ENCODE measurements around the gene DNAJB7.

- TF ChIP-seq, protein P1, sequence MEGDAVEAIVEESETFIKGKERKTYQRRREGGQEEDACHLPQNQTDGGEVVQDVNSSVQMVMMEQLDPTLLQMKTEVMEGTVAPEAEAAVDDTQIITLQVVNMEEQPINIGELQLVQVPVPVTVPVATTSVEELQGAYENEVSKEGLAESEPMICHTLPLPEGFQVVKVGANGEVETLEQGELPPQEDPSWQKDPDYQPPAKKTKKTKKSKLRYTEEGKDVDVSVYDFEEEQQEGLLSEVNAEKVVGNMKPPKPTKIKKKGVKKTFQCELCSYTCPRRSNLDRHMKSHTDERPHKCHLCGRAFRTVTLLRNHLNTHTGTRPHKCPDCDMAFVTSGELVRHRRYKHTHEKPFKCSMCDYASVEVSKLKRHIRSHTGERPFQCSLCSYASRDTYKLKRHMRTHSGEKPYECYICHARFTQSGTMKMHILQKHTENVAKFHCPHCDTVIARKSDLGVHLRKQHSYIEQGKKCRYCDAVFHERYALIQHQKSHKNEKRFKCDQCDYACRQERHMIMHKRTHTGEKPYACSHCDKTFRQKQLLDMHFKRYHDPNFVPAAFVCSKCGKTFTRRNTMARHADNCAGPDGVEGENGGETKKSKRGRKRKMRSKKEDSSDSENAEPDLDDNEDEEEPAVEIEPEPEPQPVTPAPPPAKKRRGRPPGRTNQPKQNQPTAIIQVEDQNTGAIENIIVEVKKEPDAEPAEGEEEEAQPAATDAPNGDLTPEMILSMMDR (IDR thresholded peaks at IDR 0.05), result no peak
- TF ChIP-seq E2F4 (CRISPR knock-in tag; IDR thresholded peaks at IDR 0.05; ENCODE audit: borderline replicate concordance, low read depth), result no peak
- no peak for TF ChIP-seq NFYB (CRISPR knock-in tag; conservative IDR thresholded peaks at IDR 0.05; ENCODE audit: low read depth)
- TF ChIP-seq ATF3 (CRISPR knock-in tag; conservative IDR thresholded peaks at IDR 0.05), result no peak
- TF ChIP-seq, protein P2, sequence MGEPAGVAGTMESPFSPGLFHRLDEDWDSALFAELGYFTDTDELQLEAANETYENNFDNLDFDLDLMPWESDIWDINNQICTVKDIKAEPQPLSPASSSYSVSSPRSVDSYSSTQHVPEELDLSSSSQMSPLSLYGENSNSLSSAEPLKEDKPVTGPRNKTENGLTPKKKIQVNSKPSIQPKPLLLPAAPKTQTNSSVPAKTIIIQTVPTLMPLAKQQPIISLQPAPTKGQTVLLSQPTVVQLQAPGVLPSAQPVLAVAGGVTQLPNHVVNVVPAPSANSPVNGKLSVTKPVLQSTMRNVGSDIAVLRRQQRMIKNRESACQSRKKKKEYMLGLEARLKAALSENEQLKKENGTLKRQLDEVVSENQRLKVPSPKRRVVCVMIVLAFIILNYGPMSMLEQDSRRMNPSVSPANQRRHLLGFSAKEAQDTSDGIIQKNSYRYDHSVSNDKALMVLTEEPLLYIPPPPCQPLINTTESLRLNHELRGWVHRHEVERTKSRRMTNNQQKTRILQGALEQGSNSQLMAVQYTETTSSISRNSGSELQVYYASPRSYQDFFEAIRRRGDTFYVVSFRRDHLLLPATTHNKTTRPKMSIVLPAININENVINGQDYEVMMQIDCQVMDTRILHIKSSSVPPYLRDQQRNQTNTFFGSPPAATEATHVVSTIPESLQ (CRISPR knock-in tag; IDR thresholded peaks at IDR 0.05), result no peak
- no peak for TF ChIP-seq TP53 (CRISPR knock-in tag; IDR thresholded peaks at IDR 0.05)
- TF ChIP-seq, protein P3, sequence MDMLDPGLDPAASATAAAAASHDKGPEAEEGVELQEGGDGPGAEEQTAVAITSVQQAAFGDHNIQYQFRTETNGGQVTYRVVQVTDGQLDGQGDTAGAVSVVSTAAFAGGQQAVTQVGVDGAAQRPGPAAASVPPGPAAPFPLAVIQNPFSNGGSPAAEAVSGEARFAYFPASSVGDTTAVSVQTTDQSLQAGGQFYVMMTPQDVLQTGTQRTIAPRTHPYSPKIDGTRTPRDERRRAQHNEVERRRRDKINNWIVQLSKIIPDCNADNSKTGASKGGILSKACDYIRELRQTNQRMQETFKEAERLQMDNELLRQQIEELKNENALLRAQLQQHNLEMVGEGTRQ (CRISPR knock-in tag; IDR thresholded peaks at IDR 0.05), result no peak
- TF ChIP-seq TEAD4 (CRISPR knock-in tag; IDR thresholded peaks at IDR 0.05), result no peak
- TF ChIP-seq OVOL2 (CRISPR knock-in tag; IDR thresholded peaks at IDR 0.05; ENCODE audit: borderline replicate concordance), result no peak
- no peak for TF ChIP-seq GABPB1 (CRISPR knock-in tag; IDR thresholded peaks at IDR 0.05)
- TF ChIP-seq STAT6 (CRISPR knock-in tag; conservative IDR thresholded peaks at IDR 0.05; ENCODE audit: low read depth), result no peak
- TF ChIP-seq, protein P4, sequence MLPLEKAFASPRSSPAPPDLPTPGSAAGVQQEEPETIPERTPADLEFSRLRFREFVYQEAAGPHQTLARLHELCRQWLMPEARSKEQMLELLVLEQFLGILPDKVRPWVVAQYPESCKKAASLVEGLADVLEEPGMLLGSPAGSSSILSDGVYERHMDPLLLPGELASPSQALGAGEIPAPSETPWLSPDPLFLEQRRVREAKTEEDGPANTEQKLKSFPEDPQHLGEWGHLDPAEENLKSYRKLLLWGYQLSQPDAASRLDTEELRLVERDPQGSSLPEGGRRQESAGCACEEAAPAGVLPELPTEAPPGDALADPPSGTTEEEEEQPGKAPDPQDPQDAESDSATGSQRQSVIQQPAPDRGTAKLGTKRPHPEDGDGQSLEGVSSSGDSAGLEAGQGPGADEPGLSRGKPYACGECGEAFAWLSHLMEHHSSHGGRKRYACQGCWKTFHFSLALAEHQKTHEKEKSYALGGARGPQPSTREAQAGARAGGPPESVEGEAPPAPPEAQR (CRISPR knock-in tag; IDR thresholded peaks at IDR 0.05), result no peak
- TF ChIP-seq, protein P5, sequence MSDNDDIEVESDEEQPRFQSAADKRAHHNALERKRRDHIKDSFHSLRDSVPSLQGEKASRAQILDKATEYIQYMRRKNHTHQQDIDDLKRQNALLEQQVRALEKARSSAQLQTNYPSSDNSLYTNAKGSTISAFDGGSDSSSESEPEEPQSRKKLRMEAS (CRISPR knock-in tag; IDR thresholded peaks at IDR 0.05), result no peak
- TF ChIP-seq ZNF425 (CRISPR knock-in tag; conservative IDR thresholded peaks at IDR 0.05), result no peak
Observed at GRCh38 chr22:40819599-40820140, 42.2 kb downstream of the DNAJB7 start.
